Fibroblast of skin of left biceps (primary cell): ENCODE results near the gene HTR3D.
"Not testable (repeated sequence)": the region's sequence is repeated elsewhere in the genome, so short reads cannot be mapped to it uniquely, and the experiment has no call there.

Experiments
- DNase-seq, 2 experiments: peaks; one replicate each; pipeline ENCODE4 v3.0.0-alpha.2; 2013; ENCODE audit warnings: low read depth in 2 of 2

Gene HTR3D

GRCh38 chr3:184067573-184068055 lies 36.1 kb downstream of the HTR3D start:
- DNase-seq, result no peak

GRCh38 chr3:184068344-184068743 lies 36.8 kb downstream of the HTR3D start:
- DNase-seq, result no peak

GRCh38 chr3:184071142-184071541 lies 39.6 kb downstream of the HTR3D start:
- DNase-seq, result not testable (repeated sequence)

- DNase-seq, result no peak
Measured at GRCh38 chr3:184073621-184074020, 42.1 kb downstream of the HTR3D start.

GRCh38 chr3:184075901-184076300 lies 44.4 kb downstream of the HTR3D start:
- DNase-seq, result no peak

GRCh38 chr3:184077881-184078280 lies 46.3 kb downstream of the HTR3D start:
- DNase-seq, result no peak

- no peak for DNase-seq
Measured at GRCh38 chr3:184078851-184079250, 47.3 kb downstream of the HTR3D start.

- no peak for DNase-seq
Measured at GRCh38 chr3:184081116-184081830, 49.7 kb downstream of the HTR3D start.

GRCh38 chr3:184082034-184082433 lies 50.5 kb downstream of the HTR3D start:
- DNase-seq, result no peak

- DNase-seq, result no peak
Measured at GRCh38 chr3:184082465-184082864, 50.9 kb downstream of the HTR3D start.

GRCh38 chr3:184085389-184085852 lies 53.9 kb downstream of the HTR3D start:
- no peak for DNase-seq
